Kidney (tissue), 14 donors: Measurements from ENCODE around the gene C3orf22. TPM values are rescaled to one million over a fixed set of nuclear protein-coding genes. Genes with fewer than 3 reads are reported as not detected.

Experiments used
- DNase-seq, 5 donors: peaks; one replicate each; pipeline ENCODE4 v3.0.0-alpha.2; 2013 to 2020
- FAIRE-seq: peaks from 2 replicates; lab custom pipeline; 2012; peaks lifted over from hg19 to GRCh38; lab: Jason Lieb, UNC
- H3K27ac ChIP-seq, 2 donors: one replicate each; pipeline ENCODE4 v1.7.0; 2013; ENCODE audit warnings: low read depth in 2 of 2, low read length in 2 of 2, inconsistent platforms in 1 of 2
- H3K27me3 ChIP-seq: one replicate; pipeline ENCODE4 v1.7.1; 2013; ENCODE audit warnings: low read length, inconsistent platforms; ENCODE audit not compliant: control insufficient read depth, insufficient read depth
- H3K36me3 ChIP-seq, 3 donors: one replicate each; pipeline versions ENCODE4 v1.7.0 to v1.7.1; 2013; ENCODE audit warnings: low read length in 3 of 3, control low read depth in 1 of 3, inconsistent platforms in 1 of 3; ENCODE audit not compliant: insufficient read depth in 3 of 3, control insufficient read depth in 2 of 3
- H3K4me1 ChIP-seq, 3 donors: one replicate each; pipeline versions ENCODE4 v1.7.0 to v1.7.1; 2013; ENCODE audit warnings: low read length in 3 of 3, inconsistent platforms in 1 of 3, low read depth in 1 of 3; ENCODE audit not compliant: control insufficient read depth in 2 of 3, insufficient read depth in 2 of 3
- H3K4me3 ChIP-seq, 3 donors: one replicate each; pipeline versions ENCODE4 v1.7.0 to v1.8.1; 2013; ENCODE audit warnings: low read length in 3 of 3, control low read depth in 1 of 3, inconsistent platforms in 1 of 3
- H3K9ac ChIP-seq, 3 donors: one replicate each; pipeline versions ENCODE4 v1.7.0 to v1.7.1; 2013; ENCODE audit warnings: low read length in 3 of 3, control low read depth in 1 of 3, inconsistent platforms in 1 of 3
- H3K9me3 ChIP-seq, 3 donors: one replicate each; pipeline versions ENCODE4 v1.7.0 to v1.7.1; 2013; ENCODE audit warnings: low read length in 3 of 3, control low read depth in 1 of 3, inconsistent platforms in 1 of 3; ENCODE audit not compliant: control insufficient read depth in 2 of 3, insufficient read depth in 1 of 3
- CTCF ChIP-seq: IDR thresholded peaks from 3 replicates; pipeline ENCODE4 v1.5.1; 2012; ENCODE audit warnings: mild to moderate bottlenecking, moderate library complexity, borderline replicate concordance; ENCODE audit not compliant: insufficient read depth; ENCODE audit errors: extremely low read depth
- intact Hi-C: fragments of 100-400 bp; cut with DNase I; formaldehyde crosslinking; loops from one replicate; pipeline ENCODE4 v1.11.1; 2022
- polyA plus RNA-seq: library from polyadenylated mRNA; stranded (reverse); fragments of 350-450 nt; fragmentation: Illumina TruSeq; extraction: RNeasy Lipid Tissue Mini Kit (QIAGEN cat#74804); gene quantifications from one replicate; pipeline ENCODE4 v1.2.3, GENCODE V29; 2014; ENCODE audit warnings: low read depth, low replicate concordance; ENCODE audit not compliant: insufficient read depth
- total RNA-seq: library from RNA; stranded (reverse); fragmentation: NEBNext Ultra II Directional; extraction: Animal tissue kit (Norgen Biotek cat#: 25700); gene quantifications from one replicate; pipeline ENCODE4 v1.2.1, GENCODE V29; 2021
- donor health status: control.
- donor health status: control.
- donor health status: control.
- donor health status: control.
- donor health status: control.
- donor health status: DM: yes; HTN: yes; CAD: no.
- donor health status: Normal renal cell carcinoma (clear cell type).

The C3orf22 gene
- total and polyA plus RNA-seq, 2 donors from 2014 or later: not detected

DNA sequence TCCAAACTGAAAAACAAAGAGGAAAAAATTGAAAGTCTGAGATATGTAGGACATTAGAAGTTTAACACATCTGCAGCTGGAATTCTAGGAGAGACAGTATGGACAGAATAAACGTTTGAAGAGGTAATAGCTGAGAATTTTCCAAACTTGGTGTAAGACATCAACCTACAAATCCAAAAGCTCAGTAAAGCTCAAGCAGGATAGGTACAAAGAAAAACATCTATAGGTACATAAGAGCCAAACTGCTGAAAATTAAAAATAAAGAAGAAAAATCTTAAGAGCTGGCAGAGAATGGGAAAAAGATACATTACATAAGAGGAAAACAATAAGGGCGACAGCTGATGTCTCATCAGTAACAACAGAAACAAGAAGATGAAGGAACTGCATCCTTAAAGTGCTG is 22.8 kb upstream of the C3orf22 start:
- H3K27ac ChIP-seq: no peak overlapping the region
- no peaks in the 10 kb centered on the region for H3K9me3 ChIP-seq
- intact Hi-C loops: no loop called here
- TF ChIP-seq CTCF: no peak
- no peaks in the 10 kb centered on the region for H3K36me3 ChIP-seq
- DNase-seq (no peak), FAIRE-seq (no peak)
- H3K27me3 ChIP-seq: no peaks in the 10 kb centered on the region
- H3K4me3 ChIP-seq: no peak overlapping the region
- H3K9ac ChIP-seq: no peak overlapping the region
- H3K4me1 ChIP-seq: no peaks in the 10 kb centered on the region

DNA sequence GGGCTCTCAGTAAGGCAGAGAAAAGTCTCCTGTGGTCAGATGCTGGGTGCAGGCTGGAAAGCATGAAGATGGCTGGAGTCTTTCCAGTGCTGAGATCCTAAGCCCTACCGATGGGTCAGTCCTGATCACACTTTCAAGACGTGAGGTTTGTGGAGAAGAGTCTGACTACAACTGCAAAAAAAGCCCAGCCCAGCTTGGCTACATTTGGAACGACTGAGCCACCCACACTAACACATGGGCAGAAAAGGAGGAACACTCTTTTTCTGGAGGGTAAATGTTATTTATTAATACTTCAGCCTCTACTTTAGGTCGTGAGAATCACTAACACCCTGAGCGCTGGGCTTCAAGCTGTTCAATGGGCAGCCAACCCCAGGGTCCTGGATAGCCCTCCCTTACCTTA is 22.0 kb upstream of the C3orf22 start:
- Histone ChIP-seq H3K4me3 (no peak overlapping the region), H3K9ac (no peak overlapping the region), H3K4me1 (no peaks in the 10 kb centered on the region), H3K9me3 (no peaks in the 10 kb centered on the region), H3K36me3 (no peaks in the 10 kb centered on the region), H3K27me3 (no peaks in the 10 kb centered on the region), H3K27ac (no peak overlapping the region)
- TF ChIP-seq CTCF: no peak
- DNase-seq: no peak
- intact Hi-C loops: no loop called here
- no peak for FAIRE-seq

GRCh38 chr3:126578702-126579101 is 20.0 kb upstream of the C3orf22 start:
- TF ChIP-seq CTCF: no peak
- Histone ChIP-seq H3K27ac (no peak overlapping the region), H3K9me3 (no peaks in the 10 kb centered on the region), H3K36me3 (no peaks in the 10 kb centered on the region), H3K9ac (no peak overlapping the region), H3K4me3 (no peak overlapping the region), H3K27me3 (no peaks in the 10 kb centered on the region), H3K4me1 (no peaks in the 10 kb centered on the region)
- intact Hi-C loops: no loop called here
- DNase-seq: no peak
- FAIRE-seq: no peak

DNA sequence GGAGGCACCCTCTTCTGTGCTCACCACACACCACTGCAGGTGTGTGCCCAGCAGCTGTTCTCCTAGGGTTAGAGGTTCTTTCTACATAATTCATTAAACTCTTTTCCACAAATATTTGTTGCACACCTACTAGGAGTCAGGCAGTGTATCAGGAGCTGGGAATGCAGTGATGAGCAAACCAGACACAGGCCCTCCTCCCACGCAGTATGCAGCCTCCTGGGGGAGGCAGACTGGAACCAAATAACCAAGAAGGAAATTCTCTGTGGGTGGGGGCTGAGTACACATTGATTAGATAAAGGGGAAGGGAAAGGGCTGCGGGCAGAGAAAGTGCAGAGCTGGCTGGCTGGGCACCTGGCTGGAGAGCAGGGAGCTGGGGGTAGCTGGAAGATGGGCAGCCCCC is 18.5 kb upstream of the C3orf22 start:
- no peak overlapping the region for H3K4me3 ChIP-seq
- FAIRE-seq: no peak
- no peak overlapping the region for H3K9ac ChIP-seq
- H3K9me3 ChIP-seq: no peaks in the 10 kb centered on the region
- intact Hi-C loops: no loop called here
- no peaks in the 10 kb centered on the region for H3K36me3 ChIP-seq
- no peak for TF ChIP-seq CTCF
- no peak for DNase-seq
- no peaks in the 10 kb centered on the region for H3K27me3 ChIP-seq
- H3K4me1 ChIP-seq: no peaks in the 10 kb centered on the region
- no peak overlapping the region for H3K27ac ChIP-seq
